ENCODE measurements around the gene ORAI3. TPM values are rescaled to one million over a fixed set of nuclear protein-coding genes. Genes with fewer than 3 reads are reported as not detected.

The ORAI3 gene
- total RNA-seq, 6 experiments from 2014 or later, result 15.2 to 26.2 (median 18.4) TPM

GRCh38 chr16:30953511-30954124 lies 4.8 kb downstream of the ORAI3 start:
- H3K27ac Mint-ChIP-seq, result peak overlapping the region; percentile 42
- peak; percentile 87 for TF ChIP-seq CTCF (IDR thresholded peaks at IDR 0.05)
- peak; percentile 56 for DNase-seq
- H3K36me3 Mint-ChIP-seq (ENCODE audit: low read depth), result no peaks in the 10 kb centered on the region; the same call in 1 of the 2 replicates
- H3K4me3 Mint-ChIP-seq, result no peak overlapping the region
- no peaks in the 10 kb centered on the region for H3K9me3 Mint-ChIP-seq
- H3K27me3 Mint-ChIP-seq (ENCODE audit: insufficient read depth), result peaks cover 14% of the 10 kb centered on the region
- H3K4me1 Mint-ChIP-seq (ENCODE audit: low read depth), result peaks cover 17% of the 10 kb centered on the region

- H3K27me3 Mint-ChIP-seq (ENCODE audit: insufficient read depth), result peaks cover 12% of the 10 kb centered on the region; the same call in 1 of the 2 replicates
- no peak for TF ChIP-seq CTCF (IDR thresholded peaks at IDR 0.05)
- no peak for DNase-seq
- H3K4me1 Mint-ChIP-seq (ENCODE audit: low read depth), result peaks cover 25% of the 10 kb centered on the region
- H3K36me3 Mint-ChIP-seq (ENCODE audit: low read depth), result peaks cover 12% of the 10 kb centered on the region; the same call in 1 of the 2 replicates
- no peak overlapping the region for H3K27ac Mint-ChIP-seq
- H3K9me3 Mint-ChIP-seq, result no peaks in the 10 kb centered on the region
- no peak overlapping the region for H3K4me3 Mint-ChIP-seq
Observed at GRCh38 chr16:30954993-30955392, 6.1 kb downstream of the ORAI3 start.

- Mint-ChIP-seq H3K4me3 (peak overlapping the region; percentile 97), H3K27me3 (ENCODE audit: insufficient read depth) (peaks cover 9% of the 10 kb centered on the region; the same call in 1 of the 2 replicates), H3K4me1 (ENCODE audit: low read depth) (peaks cover 22% of the 10 kb centered on the region), H3K36me3 (ENCODE audit: low read depth) (peaks cover 23% of the 10 kb centered on the region; the same call in 1 of the 2 replicates), H3K27ac (peak overlapping the region; percentile 99), H3K9me3 (no peaks in the 10 kb centered on the region)
- peak; percentile 87 for DNase-seq
- peak; percentile 58 for TF ChIP-seq CTCF (IDR thresholded peaks at IDR 0.05)
Observed at GRCh38 chr16:30956601-30957455, 8.0 kb downstream of the ORAI3 start.

- TF ChIP-seq CTCF (IDR thresholded peaks at IDR 0.05), result no peak
- Mint-ChIP-seq H3K4me3 (peak within 1 kb of the TSS; percentile 97), H3K4me1 (ENCODE audit: low read depth) (peaks cover 22% of the 10 kb centered on the region), H3K36me3 (ENCODE audit: low read depth) (peaks cover 23% of the 10 kb centered on the region; the same call in 1 of the 2 replicates), H3K9me3 (no peaks in the 10 kb centered on the region), H3K27ac (peak within 1 kb of the TSS; percentile 99), H3K27me3 (ENCODE audit: insufficient read depth) (peaks cover 9% of the 10 kb centered on the region; the same call in 1 of the 2 replicates)
- peak; percentile 96 for DNase-seq
Observed at GRCh38 chr16:30957456-30958174, 8.7 kb downstream of the ORAI3 start, which contains the start of gene SETD1A. SETD1A (plus strand) TSS chr16:30957754; CDS start chr16:30958732, 978 bp downstream.

All from HFFc6 (cell line).